Smooth muscle cell (in vitro differentiated cells): ENCODE measurements around the gene EVA1C. TPM values are rescaled to one million over a fixed set of nuclear protein-coding genes. Genes with fewer than 3 reads are reported as not detected.

Experiments
- DNase-seq: peaks from one replicate; lab custom pipeline; 2025; ENCODE audit not compliant: unreplicated experiment; lab: John Stamatoyannopoulos, UW
- H2AFZ ChIP-seq: fragments of 200-600 bp; sonication (generic); 2 replicates; pipeline ENCODE4 v1.6.0; 2016; ENCODE audit warnings: antibody characterized with exemption, low read depth, mild to moderate bottlenecking
- H3F3A ChIP-seq: fragments of 200-600 bp; sonication (generic); 2 replicates; pipeline ENCODE4 v1.6.0; 2017; ENCODE audit warnings: antibody characterized with exemption, low read depth
- H3K27ac ChIP-seq: fragments of 200-600 bp; sonication (generic); 2 replicates; pipeline ENCODE4 v1.5.1; 2016; ENCODE audit warnings: low read depth, mild to moderate bottlenecking
- H3K27me3 ChIP-seq: fragments of 200-600 bp; sonication (generic); 2 replicates; pipeline ENCODE4 v1.6.1; 2016; ENCODE audit warnings: low read depth, mild to moderate bottlenecking
- H3K36me3 ChIP-seq: fragments of 200-600 bp; sonication (generic); 2 replicates; pipeline ENCODE4 v1.5.1; 2016; ENCODE audit warnings: low read depth
- H3K4me1 ChIP-seq: fragments of 200-600 bp; sonication (generic); 2 replicates; pipeline ENCODE4 v1.5.1; 2016; ENCODE audit warnings: low read depth
- H3K4me2 ChIP-seq: fragments of 200-600 bp; sonication (generic); 2 replicates; pipeline ENCODE4 v1.6.0; 2016; ENCODE audit warnings: mild to moderate bottlenecking
- H3K4me3 ChIP-seq: fragments of 200-600 bp; sonication (generic); 2 replicates; pipeline ENCODE4 v1.5.1; 2016; ENCODE audit warnings: mild to moderate bottlenecking
- H3K79me2 ChIP-seq: fragments of 200-600 bp; sonication (generic); 2 replicates; pipeline ENCODE4 v1.6.0; 2016; ENCODE audit warnings: low read depth, mild to moderate bottlenecking
- H3K9ac ChIP-seq: fragments of 200-600 bp; sonication (generic); 2 replicates; pipeline ENCODE4 v1.6.0; 2016; ENCODE audit warnings: low read depth
- H3K9me3 ChIP-seq: fragments of 200-600 bp; sonication (generic); replicated peaks from 2 replicates; pipeline ENCODE4 v1.5.1; 2016; ENCODE audit warnings: low read depth
- H4K20me1 ChIP-seq: fragments of 200-600 bp; sonication (generic); 2 replicates; pipeline ENCODE4 v1.6.0; 2016; ENCODE audit warnings: low read depth
- CTCF ChIP-seq: fragments of 200-600 bp; sonication (generic); IDR thresholded peaks from 2 replicates; pipeline ENCODE4 v1.5.1; 2017; ENCODE audit warnings: borderline replicate concordance, mild to moderate bottlenecking, antibody characterized with exemption; ENCODE audit not compliant: insufficient read depth, poor library complexity, severe bottlenecking
- WGBS: methylation state at CpG from one replicate; pipeline ENCODE4 v1.1.7; 2016; ENCODE audit warnings: low lambda C conversion rate; 5-methylcytosine and 5-hydroxymethylcytosine counted together
- polyA plus RNA-seq: library from polyadenylated mRNA; unstranded; fragments of >200 nt; fragmentation: Nextera tagmentation; extraction: Ambion mirVana; gene quantifications from 2 replicates; pipeline ENCODE4 v1.2.1, GENCODE V29; 2016
- total RNA-seq: library from RNA; depleted of rRNA; stranded (reverse); fragments of >200 nt; gene quantifications from 2 replicates; pipeline ENCODE4 v1.2.3, GENCODE V29; 2014

Gene EVA1C
- total and polyA plus RNA-seq, 2 experiments from 2014 or later: 1.9 to 3.7 TPM

- H3F3A ChIP-seq: no peaks in the 10 kb centered on the region
- no peaks in the 10 kb centered on the region for H3K27me3 ChIP-seq
- H3K4me3 ChIP-seq: no peak overlapping the region
- H4K20me1 ChIP-seq: no peaks in the 10 kb centered on the region
- H3K4me2 ChIP-seq: no peak overlapping the region
- no peak overlapping the region for H3K9ac ChIP-seq
- TF ChIP-seq CTCF: no peak
- H2AFZ ChIP-seq: no peak overlapping the region
- H3K9me3 ChIP-seq: no peaks in the 10 kb centered on the region
- H3K36me3 ChIP-seq: no peaks in the 10 kb centered on the region
- H3K27ac ChIP-seq: no peak overlapping the region
- 66% methylated on average over 5 of the region's 5 CpGs for WGBS
- no peak for DNase-seq
- H3K79me2 ChIP-seq: no peaks in the 10 kb centered on the region
- H3K4me1 ChIP-seq: no peaks in the 10 kb centered on the region
These were observed 57.1 kb downstream of the EVA1C start for GRCh38 chr21:32469628-32470027.

- 90% methylated on average over 9 of the region's 9 CpGs for WGBS
- no peak overlapping the region for H2AFZ ChIP-seq
- H3K9me3 ChIP-seq: no peaks in the 10 kb centered on the region
- no peak for DNase-seq
- no peak overlapping the region for H3K9ac ChIP-seq
- no peak overlapping the region for H3K27ac ChIP-seq
- no peaks in the 10 kb centered on the region for H3F3A ChIP-seq
- TF ChIP-seq CTCF: no peak
- no peaks in the 10 kb centered on the region for H4K20me1 ChIP-seq
- H3K36me3 ChIP-seq: no peaks in the 10 kb centered on the region
- no peaks in the 10 kb centered on the region for H3K79me2 ChIP-seq
- no peak overlapping the region for H3K4me2 ChIP-seq
- H3K4me1 ChIP-seq: no peaks in the 10 kb centered on the region
- no peak overlapping the region for H3K4me3 ChIP-seq
- no peaks in the 10 kb centered on the region for H3K27me3 ChIP-seq
These were observed 57.7 kb downstream of the EVA1C start for GRCh38 chr21:32470206-32470605.

GRCh38 chr21:32472890-32473765 lies 60.6 kb downstream of the EVA1C start:
- Histone ChIP-seq H3K27me3 (no peaks in the 10 kb centered on the region), H3F3A (no peaks in the 10 kb centered on the region), H3K36me3 (no peaks in the 10 kb centered on the region), H3K9ac (no peak overlapping the region), H3K27ac (no peak overlapping the region), H3K79me2 (no peaks in the 10 kb centered on the region), H3K4me2 (no peak overlapping the region), H4K20me1 (no peaks in the 10 kb centered on the region), H3K4me1 (no peaks in the 10 kb centered on the region), H3K4me3 (no peak overlapping the region), H2AFZ (no peak overlapping the region), H3K9me3 (no peaks in the 10 kb centered on the region)
- whole genome bisulfite sequencing: 96% methylated on average over 17 of the region's 17 CpGs
- DNase-seq: no peak
- no peak for TF ChIP-seq CTCF
